ENCODE measurements around the gene CX3CL1.

CX3CL1 gene

DNA sequence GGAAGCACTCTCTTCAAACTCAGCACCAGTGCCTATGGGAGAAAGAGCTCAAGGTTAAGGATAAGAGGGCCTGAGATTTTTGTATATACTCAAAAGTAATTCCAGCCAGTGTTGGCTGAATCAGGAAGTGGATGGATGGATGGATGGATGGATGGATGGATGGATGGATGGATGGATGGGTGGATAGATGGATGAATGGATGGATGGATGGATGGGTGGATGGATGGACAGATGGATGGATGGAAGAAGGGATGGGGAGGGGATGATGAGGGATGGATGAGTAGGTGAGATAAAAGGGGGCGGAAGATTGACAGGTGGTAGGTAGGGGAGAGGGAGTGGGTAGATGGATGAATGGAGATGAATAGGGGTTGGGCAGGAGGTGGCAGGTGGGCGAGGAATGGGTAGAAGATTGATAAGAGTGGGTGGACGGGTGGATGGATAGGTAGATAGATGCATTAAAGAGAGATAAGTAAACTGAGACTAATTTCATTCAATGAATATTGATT, 4.1 kb downstream of the CX3CL1 start:
- TF ChIP-seq, protein P1, sequence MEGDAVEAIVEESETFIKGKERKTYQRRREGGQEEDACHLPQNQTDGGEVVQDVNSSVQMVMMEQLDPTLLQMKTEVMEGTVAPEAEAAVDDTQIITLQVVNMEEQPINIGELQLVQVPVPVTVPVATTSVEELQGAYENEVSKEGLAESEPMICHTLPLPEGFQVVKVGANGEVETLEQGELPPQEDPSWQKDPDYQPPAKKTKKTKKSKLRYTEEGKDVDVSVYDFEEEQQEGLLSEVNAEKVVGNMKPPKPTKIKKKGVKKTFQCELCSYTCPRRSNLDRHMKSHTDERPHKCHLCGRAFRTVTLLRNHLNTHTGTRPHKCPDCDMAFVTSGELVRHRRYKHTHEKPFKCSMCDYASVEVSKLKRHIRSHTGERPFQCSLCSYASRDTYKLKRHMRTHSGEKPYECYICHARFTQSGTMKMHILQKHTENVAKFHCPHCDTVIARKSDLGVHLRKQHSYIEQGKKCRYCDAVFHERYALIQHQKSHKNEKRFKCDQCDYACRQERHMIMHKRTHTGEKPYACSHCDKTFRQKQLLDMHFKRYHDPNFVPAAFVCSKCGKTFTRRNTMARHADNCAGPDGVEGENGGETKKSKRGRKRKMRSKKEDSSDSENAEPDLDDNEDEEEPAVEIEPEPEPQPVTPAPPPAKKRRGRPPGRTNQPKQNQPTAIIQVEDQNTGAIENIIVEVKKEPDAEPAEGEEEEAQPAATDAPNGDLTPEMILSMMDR (IDR thresholded peaks at IDR 0.05; ENCODE audit: control insufficient read depth, extremely low read depth, insufficient read depth), result no peak
- no peak overlapping the region for H3K4me3 ChIP-seq (ENCODE audit: low read depth, low read length)
- no peak for DNase-seq (ENCODE audit: low read depth)

DNA sequence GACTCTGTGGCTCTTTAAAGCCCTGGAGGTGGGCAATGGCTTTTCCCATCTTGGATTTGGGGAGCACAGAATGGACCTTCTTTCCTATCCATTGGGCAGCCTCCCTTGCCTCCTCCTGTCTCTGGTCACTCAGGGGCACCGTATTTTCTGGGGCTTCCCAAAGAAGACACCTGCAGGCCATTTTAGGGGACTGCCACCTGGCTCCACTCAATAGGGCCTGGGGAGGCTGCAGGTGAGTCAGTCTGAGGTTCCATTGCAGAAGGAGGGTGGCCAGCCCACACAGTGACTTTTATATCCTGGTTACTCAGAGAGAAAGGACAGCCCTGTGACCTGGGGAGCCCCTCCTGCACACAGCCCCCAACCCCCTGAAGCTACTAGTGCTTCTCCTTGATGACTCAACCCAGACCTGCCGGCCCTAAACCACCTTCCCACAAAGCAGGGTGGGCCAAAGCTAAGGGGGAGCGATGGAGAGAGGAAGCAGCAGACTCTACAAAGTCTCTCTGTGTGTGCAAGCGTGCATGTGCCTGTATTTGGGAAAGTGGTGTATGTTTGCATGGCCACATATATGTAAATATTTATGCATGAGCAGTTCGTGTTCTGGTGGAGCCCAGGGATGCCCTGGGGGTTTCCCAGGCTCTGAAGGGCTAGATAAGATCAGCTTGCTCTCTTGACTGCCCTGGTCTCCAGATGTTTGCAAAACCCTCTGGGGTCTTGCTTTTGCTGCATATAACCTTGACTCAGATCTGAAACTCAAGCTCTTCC, 5.0 kb downstream of the CX3CL1 start:
- no peak for DNase-seq (ENCODE audit: low read depth)
- TF ChIP-seq, protein P1 (IDR thresholded peaks at IDR 0.05; ENCODE audit: control insufficient read depth, extremely low read depth, insufficient read depth), result no peak
- no peak overlapping the region for H3K4me3 ChIP-seq (ENCODE audit: low read depth, low read length)

- TF ChIP-seq, protein P1 (IDR thresholded peaks at IDR 0.05; ENCODE audit: control insufficient read depth, extremely low read depth, insufficient read depth), result no peak
- H3K4me3 ChIP-seq (ENCODE audit: low read depth, low read length), result no peak overlapping the region
- DNase-seq (ENCODE audit: low read depth), result no peak
These were observed 7.3 kb downstream of the CX3CL1 start for GRCh38 chr16:57379579-57379978.

- no peak for DNase-seq (ENCODE audit: low read depth)
- TF ChIP-seq, protein P1 (IDR thresholded peaks at IDR 0.05; ENCODE audit: control insufficient read depth, extremely low read depth, insufficient read depth), result no peak
- H3K4me3 ChIP-seq (ENCODE audit: low read depth, low read length), result no peak overlapping the region
These were observed 8.6 kb downstream of the CX3CL1 start for GRCh38 chr16:57380671-57381462.

GRCh38 chr16:57381791-57382534, 9.7 kb downstream of the CX3CL1 start:
- no peak overlapping the region for H3K4me3 ChIP-seq (ENCODE audit: low read depth, low read length)
- TF ChIP-seq, protein P1 (IDR thresholded peaks at IDR 0.05; ENCODE audit: control insufficient read depth, extremely low read depth, insufficient read depth), result no peak
- no peak for DNase-seq (ENCODE audit: low read depth)

DNA sequence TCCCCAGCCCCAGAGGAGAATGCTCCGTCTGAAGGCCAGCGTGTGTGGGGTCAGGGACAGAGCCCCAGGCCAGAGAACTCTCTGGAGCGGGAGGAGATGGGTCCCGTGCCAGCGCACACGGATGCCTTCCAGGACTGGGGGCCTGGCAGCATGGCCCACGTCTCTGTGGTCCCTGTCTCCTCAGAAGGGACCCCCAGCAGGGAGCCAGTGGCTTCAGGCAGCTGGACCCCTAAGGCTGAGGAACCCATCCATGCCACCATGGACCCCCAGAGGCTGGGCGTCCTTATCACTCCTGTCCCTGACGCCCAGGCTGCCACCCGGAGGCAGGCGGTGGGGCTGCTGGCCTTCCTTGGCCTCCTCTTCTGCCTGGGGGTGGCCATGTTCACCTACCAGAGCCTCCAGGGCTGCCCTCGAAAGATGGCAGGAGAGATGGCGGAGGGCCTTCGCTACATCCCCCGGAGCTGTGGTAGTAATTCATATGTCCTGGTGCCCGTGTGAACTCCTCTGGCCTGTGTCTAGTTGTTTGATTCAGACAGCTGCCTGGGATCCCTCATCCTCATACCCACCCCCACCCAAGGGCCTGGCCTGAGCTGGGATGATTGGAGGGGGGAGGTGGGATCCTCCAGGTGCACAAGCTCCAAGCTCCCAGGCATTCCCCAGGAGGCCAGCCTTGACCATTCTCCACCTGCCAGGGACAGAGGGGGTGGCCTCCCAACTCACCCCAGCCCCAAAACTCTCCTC, 10.4 kb downstream of the CX3CL1 start:
- no peak for DNase-seq (ENCODE audit: low read depth)
- TF ChIP-seq, protein P1 (IDR thresholded peaks at IDR 0.05; ENCODE audit: control insufficient read depth, extremely low read depth, insufficient read depth), result no peak
- H3K4me3 ChIP-seq (ENCODE audit: low read depth, low read length), result no peak overlapping the region

Data from LNCaP clone FGC (cell line).